Spleen (tissue), 11 donors: ENCODE data around the gene ALKBH7. TPM values are rescaled to one million over a fixed set of nuclear protein-coding genes. Genes with fewer than 3 reads are reported as not detected.

ENCODE experiments used
- DNase-seq: peaks from one replicate; pipeline ENCODE4 v3.0.0-alpha.2; 2020
- H3K27ac ChIP-seq, 8 donors: fragments of 200-600 bp; sonication (generic) in 7 of 8; 1 replicate in 4 of 8; 2 replicates in 4 of 8; pipeline versions ENCODE4 v1.5.0 to v1.8.0; 2016 to 2021; ENCODE audit warnings: inconsistent platforms in 4 of 8, mild to moderate bottlenecking in 4 of 8, moderate library complexity in 1 of 8
- H3K27me3 ChIP-seq, 7 donors: fragments of 200-600 bp; sonication (generic) in 6 of 7; replicated peaks in 1 of 7; 1 replicate in 4 of 7; 2 replicates in 3 of 7; pipeline versions ENCODE4 v1.5.0 to v1.8.0; 2016 to 2021; ENCODE audit warnings: inconsistent platforms in 3 of 7, mild to moderate bottlenecking in 1 of 7
- H3K36me3 ChIP-seq, 6 donors: fragments of 200-600 bp; sonication (generic) in 5 of 6; 1 replicate in 4 of 6; 2 replicates in 2 of 6; pipeline versions ENCODE4 v1.5.0 to v1.8.0; 2016 to 2021; ENCODE audit warnings: inconsistent platforms in 2 of 6
- H3K4me1 ChIP-seq, 6 donors: fragments of 200-600 bp; sonication (generic) in 5 of 6; 1 replicate in 3 of 6; 2 replicates in 3 of 6; pipeline versions ENCODE4 v1.5.0 to v1.8.0; 2016 to 2021; ENCODE audit warnings: inconsistent platforms in 3 of 6
- H3K4me3 ChIP-seq, 8 donors: fragments of 200-600 bp; sonication (generic) in 7 of 8; 1 replicate in 4 of 8; 2 replicates in 4 of 8; pipeline versions ENCODE4 v1.5.0 to v1.8.0; 2016 to 2021; ENCODE audit warnings: inconsistent platforms in 4 of 8, mild to moderate bottlenecking in 4 of 8, moderate library complexity in 2 of 8
- H3K9me3 ChIP-seq, 8 donors: fragments of 200-600 bp; sonication (generic) in 7 of 8; 1 replicate in 4 of 8; 2 replicates in 4 of 8; pipeline versions ENCODE4 v1.5.0 to v1.8.0; 2016 to 2021; ENCODE audit warnings: inconsistent platforms in 4 of 8
- POLR2A ChIP-seq, 3 donors: fragments of 450-650 bp; IDR thresholded peaks; one replicate each; pipeline ENCODE4 v1.5.1; 2017; ENCODE audit warnings: antibody characterized with exemption in 3 of 3, mild to moderate bottlenecking in 1 of 3
- POLR2AphosphoS5 ChIP-seq, 3 donors: sonication (generic); formaldehyde crosslinking; IDR thresholded peaks; one replicate each; pipeline ENCODE4 v1.5.1; 2017; ENCODE audit warnings: antibody characterized with exemption in 3 of 3
- WGBS, 5 donors: extraction: QIAGEN DNeasy Blood & Tissue Kit in 3 of 5; methylation state at CpG; one replicate each; pipeline versions ENCODE4 v1.1.5 to v1.1.7; 2013 to 2018; 5-methylcytosine and 5-hydroxymethylcytosine counted together
- intact Hi-C: fragments of 100-400 bp; cut with DNase I; formaldehyde crosslinking; loops from one replicate; pipeline ENCODE4 v1.15.0; 2023; ENCODE audit warnings: low total_unique reads
- polyA plus RNA-seq, 3 donors: library from polyadenylated mRNA; stranded (reverse); fragments of 200-250 nt; gene quantifications; one replicate each; pipeline ENCODE4 v1.2.1, GENCODE V29; 2013
- total RNA-seq, 7 donors: library from RNA; depleted of rRNA in 3 of 7; stranded (reverse); fragments of >200 nt in 3 of 7; fragmentation: NEBNext Ultra II Directional in 4 of 7; extraction: Animal tissue kit (Norgen Biotek cat#: 25700) in 4 of 7; gene quantifications; one replicate each; pipeline versions ENCODE4 v1.1.0 to v1.2.1, GENCODE V29; 2016 to 2021
- TF ChIP-seq, protein P1 (sequence below), 11 experiments: fragments of 200-600 bp in 7 of 11; fragments of 450-650 bp in 4 of 11; sonication (generic) in 4 of 11; IDR thresholded peaks in 8 of 11; conservative IDR thresholded peaks in 3 of 11; 1 replicate in 7 of 11; 2 replicates in 4 of 11; pipeline versions ENCODE4 v1.4.0 to v1.8.0; 2016 to 2021; ENCODE audit warnings: antibody characterized with exemption in 11 of 11, inconsistent platforms in 4 of 11, mild to moderate bottlenecking in 1 of 11
- donor health status: healthy with polysubstance abuse.
- donor health status: DM: no; HTN: no; CAD: no; lungs with moderate emphysema.
- donor health status: DM: no; HTN: no; CAD: no.
- donor health status: Bipolar disorder and iron deficiency.
- donor health status: healthy.
- donor health status: DM: no; HTN: no; CAD: no.
- donor health status: DM: yes; HTN: yes; CAD: no.

ALKBH7 gene
- total and polyA plus RNA-seq, 10 donors, result 35.5 to 80.3 (median 44.5) TPM

DNA sequence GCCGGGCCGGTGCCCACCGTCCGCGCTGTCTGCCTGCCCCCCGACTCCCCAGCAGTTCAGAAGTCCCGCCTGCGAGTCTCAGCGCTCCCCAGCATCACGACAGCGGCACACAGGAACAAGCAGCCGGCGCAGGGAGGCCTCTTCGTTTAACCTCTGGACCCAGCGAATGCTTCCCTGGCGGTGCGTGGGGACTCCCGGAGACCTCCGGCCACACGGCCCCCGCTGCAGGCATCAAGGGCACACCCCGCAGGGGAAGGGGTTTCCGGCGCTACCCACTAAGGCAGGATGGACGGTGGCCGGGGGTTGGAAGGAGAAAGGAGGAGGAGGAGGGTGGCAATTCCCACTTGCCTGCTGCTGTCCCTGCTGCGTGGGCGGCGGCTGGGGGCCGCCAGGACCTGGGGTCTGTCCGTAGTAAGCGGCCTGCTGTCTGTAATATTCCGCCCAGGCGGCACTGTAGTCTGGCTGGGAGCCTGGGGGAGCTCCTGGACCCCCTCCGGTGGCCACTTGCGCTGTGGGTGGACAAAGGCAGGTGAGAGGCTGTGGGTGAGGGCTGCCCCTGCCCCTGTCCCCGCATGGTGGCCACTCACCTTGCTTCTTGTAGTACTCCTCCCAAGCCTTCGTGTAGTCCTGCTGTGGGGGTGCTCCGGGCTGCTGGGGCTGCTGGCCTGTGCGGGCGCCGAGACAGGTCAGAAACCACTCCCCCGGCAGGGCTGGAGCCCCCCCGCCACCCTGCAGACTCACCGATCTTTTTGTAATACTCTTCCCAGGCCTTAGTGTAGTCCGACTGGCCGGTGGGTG is 42.4 kb downstream of the ALKBH7 start:
- no peak for TF ChIP-seq POLR2A (IDR thresholded peaks at IDR 0.05)
- TF ChIP-seq POLR2AphosphoS5 (IDR thresholded peaks at IDR 0.05), result peak in 1 of 3 donors; percentile 10
- TF ChIP-seq, protein P1, sequence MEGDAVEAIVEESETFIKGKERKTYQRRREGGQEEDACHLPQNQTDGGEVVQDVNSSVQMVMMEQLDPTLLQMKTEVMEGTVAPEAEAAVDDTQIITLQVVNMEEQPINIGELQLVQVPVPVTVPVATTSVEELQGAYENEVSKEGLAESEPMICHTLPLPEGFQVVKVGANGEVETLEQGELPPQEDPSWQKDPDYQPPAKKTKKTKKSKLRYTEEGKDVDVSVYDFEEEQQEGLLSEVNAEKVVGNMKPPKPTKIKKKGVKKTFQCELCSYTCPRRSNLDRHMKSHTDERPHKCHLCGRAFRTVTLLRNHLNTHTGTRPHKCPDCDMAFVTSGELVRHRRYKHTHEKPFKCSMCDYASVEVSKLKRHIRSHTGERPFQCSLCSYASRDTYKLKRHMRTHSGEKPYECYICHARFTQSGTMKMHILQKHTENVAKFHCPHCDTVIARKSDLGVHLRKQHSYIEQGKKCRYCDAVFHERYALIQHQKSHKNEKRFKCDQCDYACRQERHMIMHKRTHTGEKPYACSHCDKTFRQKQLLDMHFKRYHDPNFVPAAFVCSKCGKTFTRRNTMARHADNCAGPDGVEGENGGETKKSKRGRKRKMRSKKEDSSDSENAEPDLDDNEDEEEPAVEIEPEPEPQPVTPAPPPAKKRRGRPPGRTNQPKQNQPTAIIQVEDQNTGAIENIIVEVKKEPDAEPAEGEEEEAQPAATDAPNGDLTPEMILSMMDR (IDR thresholded peaks at IDR 0.05 in 8 of 11, conservative IDR thresholded peaks at IDR 0.05 in 3 of 11), result no peak
- Histone ChIP-seq H3K27ac (no peak overlapping the region), H3K36me3 (peaks cover 3 to 74% (median 65%) of the 10 kb centered on the region in 6 donors), H3K4me1 (peaks cover 0 to 11% (median 0%) of the 10 kb centered on the region in 6 donors), H3K9me3 (no peaks in the 10 kb centered on the region), H3K27me3 (no peaks in the 10 kb centered on the region), H3K4me3 (no peak overlapping the region)
- DNase-seq, result no peak
- 92 to 94% (median 93%) methylated on average over 39 to 47 of the region's 47 CpGs for WGBS, 5 donors
- intact Hi-C loops, result no loop called here

DNA sequence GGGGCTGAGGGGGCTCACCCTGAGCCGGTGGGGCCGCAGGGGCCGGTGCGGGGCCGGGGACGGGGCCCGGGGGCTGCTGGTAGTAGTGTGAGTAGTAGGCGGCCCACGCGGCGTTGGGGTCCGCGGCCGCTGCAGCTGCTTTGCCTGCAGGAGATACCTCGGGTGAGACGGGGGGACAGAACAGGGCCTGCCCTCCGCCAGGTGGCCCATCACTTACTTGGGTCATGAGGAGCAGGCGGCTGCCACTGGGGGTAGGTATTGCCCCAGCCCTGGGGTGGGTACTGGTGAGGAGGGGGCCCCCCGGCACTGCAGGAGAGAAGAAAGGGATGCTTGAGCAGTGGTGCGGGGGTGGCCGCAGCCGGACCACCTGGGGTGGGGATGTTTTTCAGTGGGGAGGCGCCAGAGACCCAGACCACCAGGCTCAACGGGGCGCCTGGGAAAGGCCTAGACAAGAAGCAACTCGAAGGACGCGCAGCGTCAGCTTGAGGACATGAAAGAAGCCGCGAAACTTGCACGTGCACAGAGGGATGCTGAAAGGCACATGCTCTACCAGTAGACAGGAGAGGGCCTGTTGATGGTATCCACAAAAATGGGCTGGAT is 43.1 kb downstream of the ALKBH7 start:
- Histone ChIP-seq H3K4me3 (no peak overlapping the region), H3K27ac (no peak overlapping the region), H3K27me3 (no peaks in the 10 kb centered on the region), H3K9me3 (no peaks in the 10 kb centered on the region), H3K36me3 (peaks cover 3 to 81% (median 72%) of the 10 kb centered on the region in 6 donors), H3K4me1 (peaks cover 0 to 18% (median 0%) of the 10 kb centered on the region in 6 donors)
- WGBS, 5 donors, result 92 to 98% (median 94%) methylated on average over 15 to 32 of the region's 32 CpGs
- intact Hi-C loops, result no loop called here
- TF ChIP-seq, protein P1 (IDR thresholded peaks at IDR 0.05 in 8 of 11, conservative IDR thresholded peaks at IDR 0.05 in 3 of 11), result no peak
- TF ChIP-seq POLR2AphosphoS5 (IDR thresholded peaks at IDR 0.05) (no peak), POLR2A (IDR thresholded peaks at IDR 0.05) (no peak)
- no peak for DNase-seq

DNA sequence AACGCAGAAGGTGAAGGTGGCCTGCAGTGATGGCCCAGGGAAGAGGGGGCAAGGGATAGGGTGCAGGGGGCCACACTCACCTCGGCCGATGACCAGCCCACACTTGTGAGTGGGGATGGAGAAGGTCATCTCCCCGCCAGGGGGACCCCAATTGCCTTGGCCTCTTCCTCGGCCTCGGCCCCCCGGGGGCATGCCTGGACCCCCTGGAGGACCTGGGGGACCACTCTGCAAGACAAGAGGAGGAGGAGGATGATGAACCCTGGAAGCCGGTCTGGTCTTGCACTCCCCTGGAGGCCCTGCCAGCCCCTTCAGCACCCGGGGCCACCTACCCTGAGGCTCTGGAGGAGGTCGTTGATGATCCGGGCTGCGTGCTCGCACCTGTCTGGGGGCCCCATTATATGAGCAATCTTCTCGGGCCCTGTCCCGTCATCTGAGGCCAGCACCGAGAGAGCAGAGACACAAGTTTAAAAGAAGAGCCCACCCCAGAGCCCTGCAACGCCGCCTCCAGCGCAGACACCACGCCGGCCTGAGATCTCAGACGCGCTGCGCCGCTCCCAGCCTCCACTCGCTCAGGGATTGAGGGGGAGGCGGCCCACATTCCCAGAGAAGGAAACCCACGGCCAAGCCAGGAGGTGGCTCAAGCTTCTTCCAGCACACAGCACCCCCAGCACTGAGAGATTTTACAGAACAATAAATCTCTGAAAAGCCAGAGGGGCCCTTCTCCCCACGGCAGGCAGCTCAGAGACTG is 44.2 kb downstream of the ALKBH7 start:
- no peaks in the 10 kb centered on the region for H3K27me3 ChIP-seq
- no peak overlapping the region for H3K27ac ChIP-seq
- 94 to 96% (median 95%) methylated on average over 11 to 29 of the region's 29 CpGs for WGBS, 5 donors
- DNase-seq, result no peak
- no peaks in the 10 kb centered on the region for H3K9me3 ChIP-seq
- peaks cover 3 to 92% (median 80%) of the 10 kb centered on the region in 6 donors for H3K36me3 ChIP-seq
- intact Hi-C loops, result no loop called here
- TF ChIP-seq POLR2AphosphoS5 (IDR thresholded peaks at IDR 0.05) (peak in 1 of 3 donors; percentile 35), POLR2A (IDR thresholded peaks at IDR 0.05) (no peak)
- TF ChIP-seq, protein P1 (IDR thresholded peaks at IDR 0.05 in 8 of 11, conservative IDR thresholded peaks at IDR 0.05 in 3 of 11), result no peak
- H3K4me1 ChIP-seq, result peaks cover 0 to 29% (median 7%) of the 10 kb centered on the region in 6 donors
- H3K4me3 ChIP-seq, result no peak overlapping the region
